ENCODE data around the gene GGT6.
"Not testable (repeated sequence)": the region's sequence is repeated elsewhere in the genome, so short reads cannot be mapped to it uniquely, and the experiment has no call there.

Gene GGT6

GRCh38 chr17:4590981-4591453, 30.6 kb upstream of the GGT6 start:
- DNase-seq = no peak

DNA sequence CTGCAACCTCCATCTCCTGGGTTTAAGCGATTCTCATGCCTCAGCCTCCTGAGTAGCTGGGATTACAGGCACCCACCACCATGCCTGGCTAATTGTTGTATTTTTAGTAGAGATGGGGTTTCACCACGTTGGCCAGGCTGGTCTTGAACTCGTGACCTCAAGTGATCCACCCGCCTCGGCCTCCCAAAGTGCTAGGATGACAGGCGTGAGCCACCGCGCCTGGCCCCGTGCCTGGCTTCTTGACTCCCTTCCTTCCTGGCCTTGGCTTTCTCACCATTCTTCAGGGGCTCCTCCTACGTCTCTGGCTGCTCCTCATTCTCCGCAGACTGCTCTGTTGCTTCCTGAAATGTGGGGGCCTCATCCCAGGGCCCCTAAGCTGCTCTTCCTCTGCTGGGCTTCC, 29.7 kb upstream of the GGT6 start:
- DNase-seq = not testable (repeated sequence)

DNA sequence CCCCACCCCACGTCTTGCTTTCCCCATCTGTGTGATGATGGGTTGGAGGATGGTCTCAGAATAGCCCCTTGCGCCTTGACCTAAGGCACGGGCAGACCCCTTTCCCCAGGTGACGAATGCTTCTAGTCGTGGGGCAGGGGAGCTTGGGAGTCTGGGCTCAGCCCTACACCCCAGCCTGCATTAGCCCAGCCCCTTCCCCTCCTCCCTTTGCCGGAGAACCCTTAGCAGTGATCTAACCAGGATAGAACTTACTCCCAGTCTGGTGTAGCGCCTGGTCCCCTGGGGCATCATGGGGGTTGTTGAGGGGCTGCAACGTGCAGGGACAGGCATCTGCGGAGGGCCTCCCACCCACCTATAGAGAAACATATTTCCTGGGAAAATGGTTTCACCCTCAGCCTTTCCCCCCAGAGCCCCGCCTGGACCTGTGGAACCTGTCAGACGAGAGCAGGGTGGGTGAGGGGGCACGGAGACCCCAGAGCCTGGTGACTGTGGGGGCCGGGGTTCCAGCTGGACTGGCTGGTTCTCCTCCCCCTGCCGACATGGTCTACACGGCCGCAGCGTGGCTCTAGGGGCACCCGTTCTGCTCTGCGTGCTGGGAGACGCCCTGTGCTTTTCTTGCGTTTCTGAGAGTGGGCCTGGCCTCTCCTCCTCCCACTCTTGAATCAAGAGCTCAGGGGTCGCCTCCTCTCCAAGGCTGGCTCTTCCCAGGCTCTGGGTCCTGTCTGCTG, 28.7 kb upstream of the GGT6 start:
- DNase-seq = no peak

DNA sequence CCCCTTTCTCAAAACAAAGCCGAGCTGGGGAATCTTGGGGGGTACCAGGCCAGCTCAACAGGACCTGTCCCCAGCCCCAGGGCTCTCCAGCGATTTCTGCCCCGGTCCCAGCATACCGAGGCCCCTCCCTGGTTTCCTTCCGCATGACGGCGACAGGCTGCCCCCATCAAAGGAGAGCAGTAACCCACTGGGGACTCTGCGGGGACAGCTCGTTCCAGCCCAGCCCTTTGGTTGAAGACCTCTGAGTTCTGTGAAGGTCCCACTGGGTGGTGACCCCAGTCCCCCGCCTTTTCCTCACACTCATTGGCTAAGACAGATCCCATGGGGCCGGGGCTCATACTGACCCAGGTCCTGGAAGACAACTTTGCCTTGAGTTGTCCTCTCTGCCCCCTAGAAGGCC, 28.0 kb upstream of the GGT6 start:
- DNase-seq = no peak

GRCh38 chr17:4587803-4588202, 27.4 kb upstream of the GGT6 start:
- DNase-seq = no peak

GRCh38 chr17:4587195-4587594, 26.8 kb upstream of the GGT6 start:
- no peak for DNase-seq

- DNase-seq = no peak
Measured at GRCh38 chr17:4586043-4586442, 25.7 kb upstream of the GGT6 start.

- DNase-seq = no peak
Measured at GRCh38 chr17:4585638-4585994, 25.2 kb upstream of the GGT6 start.

- no peak for DNase-seq
Measured at GRCh38 chr17:4584917-4585637, 24.7 kb upstream of the GGT6 start.

DNA sequence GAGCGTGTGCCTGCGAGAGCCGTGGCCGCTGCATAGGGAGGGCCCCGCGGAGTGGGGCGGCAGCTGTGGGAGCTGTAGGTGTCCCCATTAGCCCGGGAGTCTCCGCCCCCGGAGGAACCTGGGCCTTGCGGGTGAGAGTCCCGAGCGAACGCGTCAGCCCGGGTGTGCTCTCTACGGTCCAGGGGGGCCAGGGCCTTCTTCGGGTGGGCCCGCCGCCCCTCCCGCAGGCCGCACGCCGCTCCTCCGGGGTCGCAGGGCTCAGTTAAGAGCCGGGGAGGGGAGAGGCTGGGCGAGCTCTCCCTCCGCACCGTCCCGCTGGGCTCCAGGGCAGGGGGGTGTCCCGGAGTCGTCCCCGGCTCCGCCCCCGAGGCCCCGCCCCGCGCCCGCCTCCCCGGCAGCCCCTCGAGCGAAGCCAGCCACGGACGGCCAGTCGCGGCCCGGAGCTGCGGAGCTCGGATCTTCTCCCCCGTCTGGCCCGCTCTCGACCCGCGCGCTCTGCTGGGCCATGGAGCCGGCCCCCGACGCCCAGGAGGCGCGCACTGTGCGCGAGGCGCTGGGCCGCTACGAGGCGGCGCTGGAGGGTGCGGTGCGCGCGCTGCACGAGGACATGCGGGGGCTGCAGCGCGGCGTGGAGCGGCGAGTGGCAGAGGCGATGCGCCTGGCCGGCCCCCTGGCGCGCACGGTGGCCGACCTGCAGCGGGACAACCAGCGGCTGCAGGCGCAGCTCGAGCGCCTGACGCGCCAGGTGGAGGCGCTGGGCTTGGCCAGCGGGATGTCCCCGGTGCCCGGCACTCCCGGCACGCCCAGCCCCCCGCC, 23.9 kb upstream of the GGT6 start, which contains the start of gene SMTNL2:
SMTNL2 (plus strand) TSS at position 429 of the 816 bp plus-strand sequence; CDS start at position 506, 77 bp downstream.
- DNase-seq = no peak

DNA sequence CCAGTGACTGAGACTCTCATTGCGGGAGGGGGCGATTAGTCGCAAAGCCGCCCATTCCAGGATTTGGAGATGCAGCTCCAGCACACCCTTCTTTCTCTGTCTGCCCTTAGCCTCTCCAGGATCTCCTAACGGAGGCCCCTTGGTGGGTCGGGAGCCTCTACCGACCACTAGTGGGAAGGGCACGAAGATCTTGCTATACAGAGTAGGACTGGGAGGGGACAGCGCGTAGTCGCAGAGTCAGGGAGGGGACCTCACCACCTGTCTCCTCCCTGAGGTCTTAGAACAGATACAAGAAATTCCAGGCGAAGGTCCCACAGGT, 23.4 kb upstream of the GGT6 start:
- DNase-seq = no peak

DNA sequence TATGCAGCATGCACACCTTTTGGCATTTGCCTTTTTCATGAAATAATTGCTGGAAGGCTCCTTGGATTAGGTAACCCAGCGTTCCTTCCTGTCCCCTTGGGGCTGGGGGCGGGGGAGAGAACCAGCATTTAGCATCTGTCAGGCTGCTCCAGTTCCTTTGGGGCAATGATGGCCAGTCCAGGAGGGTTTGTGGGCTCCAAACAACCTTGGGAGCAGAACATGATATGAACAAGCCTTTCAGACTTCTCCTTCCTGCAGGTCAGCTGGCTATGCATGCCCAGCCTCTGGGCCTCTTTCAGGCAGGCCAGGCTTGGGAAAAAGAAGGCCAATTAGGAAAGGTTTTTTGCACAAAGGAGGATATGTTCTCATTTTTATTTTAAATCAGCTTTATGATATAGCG, 22.8 kb upstream of the GGT6 start:
- DNase-seq = no peak

GRCh38 chr17:4582691-4583090, 22.3 kb upstream of the GGT6 start:
- no peak for DNase-seq

DNA sequence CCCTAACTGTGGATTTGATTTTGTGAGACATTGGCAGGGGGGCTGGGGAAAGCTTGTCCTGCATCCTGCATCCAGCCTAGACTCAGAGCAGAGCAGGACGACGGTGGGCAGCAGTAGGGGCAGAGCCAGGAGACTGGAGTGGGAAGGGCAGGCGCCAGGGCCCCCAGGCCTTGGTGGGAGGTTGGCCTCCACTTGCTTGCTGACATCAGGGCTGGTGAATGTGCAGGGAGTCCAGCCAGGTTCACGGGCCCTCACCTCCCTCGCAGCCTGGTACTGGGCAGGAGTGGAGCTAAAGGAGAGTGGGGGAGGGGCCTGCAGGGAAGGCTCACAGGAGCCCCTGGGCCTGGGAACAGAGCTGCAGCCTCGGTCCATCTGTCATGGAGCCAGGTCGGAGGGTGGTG, 21.7 kb upstream of the GGT6 start:
- DNase-seq = no peak

- no peak for DNase-seq
Measured at GRCh38 chr17:4580291-4580690, 19.9 kb upstream of the GGT6 start.

- no peak for DNase-seq
Measured at GRCh38 chr17:4579678-4580077, 19.3 kb upstream of the GGT6 start.

DNA sequence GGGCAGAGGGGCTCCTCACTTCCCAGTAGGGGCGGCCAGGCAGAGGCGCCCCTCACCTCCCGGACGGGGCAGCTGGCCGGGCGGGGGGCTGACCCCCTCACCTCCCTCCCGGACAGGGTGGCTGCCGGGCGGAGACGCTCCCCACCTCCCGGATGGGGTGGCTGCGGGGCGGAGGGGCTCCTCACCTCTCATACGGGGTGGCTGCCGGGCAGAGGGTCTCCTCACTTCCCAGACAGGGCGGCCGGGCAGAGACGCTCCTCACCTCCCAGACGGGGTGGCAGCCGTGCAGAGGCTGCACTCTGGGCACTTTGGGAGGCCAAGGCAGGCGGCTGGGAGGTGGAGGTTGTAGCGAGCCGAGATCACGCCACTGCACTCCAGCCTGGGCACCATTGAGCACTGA, 18.0 kb upstream of the GGT6 start:
- DNase-seq = not testable (repeated sequence)

DNA sequence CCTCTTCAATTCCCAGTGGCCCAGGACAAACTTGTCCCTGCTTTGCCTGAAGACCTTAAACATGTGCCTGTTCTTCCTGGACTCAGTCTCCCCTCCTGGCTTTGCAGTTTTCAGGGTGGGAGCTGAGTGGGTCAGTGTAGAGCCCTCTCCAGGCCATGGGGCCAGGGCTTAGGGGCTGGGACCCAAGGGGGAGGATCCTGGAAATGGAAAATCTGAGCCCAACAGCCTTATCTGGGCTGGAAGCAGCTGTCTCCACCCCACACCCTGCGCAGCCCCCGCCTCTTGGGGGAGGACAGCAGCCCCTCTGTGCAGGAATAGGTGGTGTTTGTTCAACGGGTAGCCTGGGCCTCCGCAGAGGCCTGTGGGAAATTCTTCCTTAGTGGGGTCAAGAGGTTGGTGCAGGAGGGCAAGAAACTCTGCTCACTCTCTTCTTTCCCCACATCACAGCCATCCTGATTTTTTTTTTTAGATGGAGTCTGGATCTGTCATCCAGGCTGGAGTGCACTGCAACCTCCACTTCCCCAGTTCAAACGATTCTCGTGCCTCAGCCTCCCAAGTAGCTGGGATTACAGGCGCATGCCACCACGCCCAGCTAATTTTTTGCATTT, 17.1 kb upstream of the GGT6 start:
- DNase-seq = no peak

DNA sequence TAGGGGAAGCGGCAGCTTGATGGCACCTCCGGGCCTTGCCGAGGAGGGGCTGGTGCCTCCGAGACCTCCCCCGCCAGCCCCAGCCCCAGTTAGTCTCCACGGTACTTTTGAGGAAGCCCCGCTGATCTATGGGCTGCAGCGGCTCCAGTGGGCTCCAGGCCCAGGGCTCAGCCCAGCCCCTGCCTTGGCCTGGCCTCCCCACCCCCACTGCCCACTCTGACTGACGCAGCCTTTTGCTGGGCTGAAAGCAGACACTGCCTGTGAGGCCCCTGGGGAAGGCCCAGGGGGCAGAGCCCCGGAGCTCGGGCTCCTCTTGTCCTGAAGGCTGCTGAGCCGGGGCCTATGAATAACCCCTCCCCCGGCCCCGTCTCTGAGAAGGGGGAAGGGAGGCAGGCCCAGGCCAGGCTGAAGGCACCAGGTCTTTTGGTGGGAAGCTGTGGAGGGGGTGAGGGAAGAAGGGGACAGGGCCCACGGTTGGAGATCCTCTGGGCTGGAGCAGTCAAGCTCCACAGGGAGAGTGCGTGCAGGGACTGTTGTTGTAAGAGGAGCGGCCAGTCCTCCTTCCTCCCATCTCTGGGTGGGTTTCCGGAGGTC, 16.4 kb upstream of the GGT6 start:
- no peak for DNase-seq

GRCh38 chr17:4576161-4576558, 15.8 kb upstream of the GGT6 start:
- DNase-seq = no peak

- no peak for DNase-seq
Measured at GRCh38 chr17:4574448-4575045, 14.2 kb upstream of the GGT6 start.

- DNase-seq = no peak
Measured at GRCh38 chr17:4573669-4574068, 13.3 kb upstream of the GGT6 start.

- DNase-seq = no peak
Measured at GRCh38 chr17:4573115-4573514, 12.7 kb upstream of the GGT6 start.

Measured in NCI-H345 (cell line).